ENCODE results near the gene FKRP.

FKRP gene

GRCh38 chr19:46719629-46720502, 26.0 kb upstream of the FKRP start:
- no peak for DNase-seq (ENCODE audit: low read depth)

DNA sequence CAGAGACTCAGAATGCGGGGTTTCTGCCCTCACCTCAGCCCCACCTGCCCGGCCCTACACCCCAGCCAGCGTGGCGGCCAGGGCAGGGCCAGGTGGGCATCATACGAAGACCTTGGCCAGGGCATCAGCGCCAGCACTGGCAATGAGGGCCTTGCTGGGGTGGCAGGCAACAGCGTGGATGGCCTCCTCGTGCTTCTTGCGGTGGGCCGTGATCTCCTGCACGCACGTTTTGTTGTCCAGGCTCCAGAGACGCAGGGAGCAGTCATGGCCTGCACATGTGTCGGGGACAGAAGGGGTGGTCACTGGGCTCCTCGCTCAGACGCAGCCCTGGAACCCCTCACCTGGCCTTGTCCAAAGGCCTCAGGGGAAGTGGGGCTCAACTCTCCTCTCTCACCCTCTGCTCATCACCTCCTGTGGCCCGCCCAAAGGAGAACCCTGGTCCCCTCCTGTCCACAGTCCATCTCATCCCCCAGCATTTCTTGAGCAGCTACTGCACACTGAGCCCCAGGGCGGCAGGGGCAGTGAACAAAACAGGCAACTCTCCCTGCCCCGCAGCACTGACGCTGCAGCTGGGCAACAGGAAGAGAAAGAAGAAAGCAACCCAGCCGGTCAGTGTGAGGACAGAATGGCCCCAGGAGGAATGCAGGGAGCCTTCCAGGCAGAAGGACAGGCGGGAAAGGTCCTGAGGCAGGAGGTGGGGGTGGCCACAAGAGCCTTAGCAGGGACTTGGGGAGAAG, 25.2 kb upstream of the FKRP start:
- no peak for DNase-seq (ENCODE audit: low read depth)

DNA sequence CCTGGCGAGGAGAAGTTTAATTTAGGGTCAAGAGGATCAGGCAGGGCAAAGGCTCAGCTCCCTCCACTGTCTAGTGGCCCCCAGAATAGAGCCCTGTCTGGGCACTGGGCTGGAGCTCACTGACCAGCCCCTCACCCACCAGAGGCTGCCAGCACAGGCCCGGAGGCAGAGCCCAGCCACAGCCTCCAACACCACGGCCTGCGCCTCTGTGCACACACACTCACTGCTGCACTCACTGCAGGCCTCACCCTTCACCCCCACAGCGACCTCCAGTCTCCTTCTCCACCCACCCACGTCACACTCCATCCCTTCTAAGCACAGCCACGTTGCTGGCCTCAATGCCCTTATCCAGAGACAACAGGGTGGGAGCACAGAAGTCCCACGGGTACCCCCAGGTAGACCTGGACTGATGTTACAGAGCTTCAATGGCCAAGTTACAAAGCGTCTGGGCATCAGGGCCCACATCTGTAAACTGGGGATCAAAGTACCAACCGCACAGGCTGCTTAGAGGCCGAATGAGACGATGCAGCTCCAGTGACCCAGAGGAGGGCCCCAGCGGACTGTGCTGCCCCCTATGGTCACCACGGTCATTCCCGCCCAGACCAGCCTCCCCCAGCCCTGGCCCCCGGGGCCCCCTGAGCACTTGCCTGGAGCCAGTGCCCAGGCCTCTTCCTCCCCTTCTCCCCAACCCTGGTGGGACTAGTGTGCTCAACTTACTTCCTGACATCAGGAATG, 24.4 kb upstream of the FKRP start:
- DNase-seq (ENCODE audit: low read depth): no peak

- DNase-seq (ENCODE audit: low read depth): no peak
These were observed 23.9 kb upstream of the FKRP start for GRCh38 chr19:46722004-46722380.

DNA sequence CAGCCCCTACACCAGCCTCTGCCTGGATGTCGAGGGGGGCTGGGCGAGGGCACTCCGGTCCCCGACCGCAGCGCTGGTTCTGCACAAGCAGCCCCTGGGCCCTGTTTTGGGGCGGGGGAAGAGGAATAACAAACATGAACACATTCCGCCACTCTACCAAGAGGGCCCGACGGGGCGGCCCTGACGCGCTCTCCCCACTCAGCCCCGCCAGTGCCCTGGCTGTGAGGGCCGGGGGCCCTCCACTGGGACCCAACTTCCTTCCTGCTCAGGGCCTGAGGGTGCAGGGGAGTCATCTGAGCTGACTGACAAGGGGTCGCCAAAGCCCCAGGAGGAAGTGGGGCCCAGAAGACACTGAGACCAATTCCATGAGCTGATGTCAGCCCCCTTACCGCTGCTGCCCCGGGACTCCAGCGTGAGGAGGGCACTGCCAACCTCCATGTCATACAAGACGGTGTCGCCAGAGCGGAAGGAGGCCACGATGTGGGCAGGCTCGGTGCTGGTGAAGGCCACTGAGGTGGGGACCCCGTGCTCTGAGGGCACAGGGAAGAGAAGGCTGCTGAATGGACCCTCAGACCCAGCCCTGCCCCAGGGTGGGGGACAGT, 23.3 kb upstream of the FKRP start:
- no peak for DNase-seq (ENCODE audit: low read depth)

DNA sequence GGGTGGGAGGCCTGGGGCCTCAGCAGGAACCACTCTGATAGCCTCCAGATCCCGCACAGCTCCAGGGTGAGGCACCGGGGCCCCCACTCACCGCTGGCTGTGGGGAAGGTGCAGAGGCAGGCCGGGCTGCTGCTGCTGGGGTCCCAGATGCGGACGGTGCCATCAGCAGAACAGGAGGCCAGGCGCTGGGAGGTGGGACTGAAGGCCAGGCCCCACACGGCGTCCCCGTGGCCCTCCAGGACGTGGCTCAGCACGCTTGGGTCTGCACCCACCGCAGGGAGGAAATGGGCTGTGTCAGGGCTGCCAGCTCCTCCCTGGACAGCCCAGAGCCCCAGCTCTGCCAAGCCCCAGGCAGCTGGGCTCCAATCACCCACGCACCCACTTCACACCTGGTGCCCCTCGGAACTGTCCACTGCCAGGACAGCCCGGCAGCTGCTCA, 22.8 kb upstream of the FKRP start:
- DNase-seq (ENCODE audit: low read depth): no peak

GRCh38 chr19:46723471-46723870, 22.4 kb upstream of the FKRP start:
- DNase-seq (ENCODE audit: low read depth): no peak

DNA sequence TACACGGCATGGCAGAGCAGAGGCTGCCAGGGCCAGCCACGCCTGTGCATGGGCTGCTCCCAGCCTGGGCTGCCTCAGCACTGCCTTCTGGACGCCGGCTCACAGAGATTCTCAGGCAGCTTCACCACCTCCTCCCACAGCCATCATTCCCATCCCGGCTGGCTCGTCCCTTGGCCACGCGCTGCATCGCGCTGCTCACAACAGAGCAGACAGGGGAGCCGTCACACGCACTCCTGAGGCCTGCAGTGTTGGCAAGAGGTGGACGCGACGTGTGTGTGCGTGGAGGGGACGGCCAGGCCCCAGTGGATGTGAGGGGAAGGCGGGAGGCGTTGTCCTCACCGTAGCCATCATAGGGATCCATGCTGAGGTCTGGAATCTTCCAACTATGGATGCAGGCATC, 21.4 kb upstream of the FKRP start:
- DNase-seq (ENCODE audit: low read depth): no peak

- DNase-seq (ENCODE audit: low read depth): no peak
These were observed 20.6 kb upstream of the FKRP start for GRCh38 chr19:46725036-46725820.

DNA sequence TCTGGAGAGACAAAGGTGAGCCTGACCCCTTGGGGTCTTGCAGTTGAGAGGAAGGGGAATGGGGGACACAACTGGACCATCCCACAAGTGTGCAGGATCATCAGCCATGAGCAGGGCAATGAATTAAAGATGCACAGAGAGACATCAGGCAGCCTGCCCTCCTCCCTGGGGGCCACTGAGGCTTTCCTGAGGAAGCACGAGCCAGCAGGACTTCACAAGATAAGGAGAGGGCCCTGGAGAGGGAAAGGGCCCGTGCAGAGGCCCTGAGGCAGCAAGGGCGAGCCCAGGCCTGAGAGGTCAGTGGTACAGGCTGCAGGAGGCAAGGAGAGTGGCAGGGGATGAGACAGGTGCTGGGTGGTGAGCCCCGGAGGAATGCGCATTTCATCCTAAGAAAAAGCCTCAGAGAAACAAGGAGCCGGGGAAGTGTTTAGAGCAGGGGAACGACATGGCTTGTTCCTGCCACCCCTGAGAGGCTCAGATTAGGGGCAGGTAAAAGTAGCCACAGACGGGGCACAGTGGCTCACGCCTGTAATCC, 19.9 kb upstream of the FKRP start:
- no peak for DNase-seq (ENCODE audit: low read depth)

DNA sequence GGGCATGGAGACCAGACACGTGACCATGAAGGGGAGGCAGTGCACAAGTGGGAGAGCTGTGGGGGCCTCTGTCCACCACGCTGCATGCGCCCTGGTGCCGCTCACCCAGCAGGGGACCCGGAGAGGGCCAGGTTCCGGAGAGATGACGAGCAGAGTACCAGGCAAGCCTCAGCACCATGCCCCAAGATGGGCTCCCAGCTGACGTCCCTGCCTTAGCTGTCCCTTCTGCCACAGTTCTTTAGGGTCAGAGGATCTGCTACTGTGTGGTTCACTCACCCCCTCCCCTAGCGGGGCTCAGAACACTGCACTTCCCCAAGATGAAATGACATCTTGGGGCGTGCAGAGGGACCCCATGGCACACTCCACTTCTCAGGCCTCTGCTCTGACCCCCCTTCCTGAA, 19.3 kb upstream of the FKRP start:
- no peak for DNase-seq (ENCODE audit: low read depth)

- DNase-seq (ENCODE audit: low read depth): no peak
These were observed 18.8 kb upstream of the FKRP start for GRCh38 chr19:46726971-46727501.

DNA sequence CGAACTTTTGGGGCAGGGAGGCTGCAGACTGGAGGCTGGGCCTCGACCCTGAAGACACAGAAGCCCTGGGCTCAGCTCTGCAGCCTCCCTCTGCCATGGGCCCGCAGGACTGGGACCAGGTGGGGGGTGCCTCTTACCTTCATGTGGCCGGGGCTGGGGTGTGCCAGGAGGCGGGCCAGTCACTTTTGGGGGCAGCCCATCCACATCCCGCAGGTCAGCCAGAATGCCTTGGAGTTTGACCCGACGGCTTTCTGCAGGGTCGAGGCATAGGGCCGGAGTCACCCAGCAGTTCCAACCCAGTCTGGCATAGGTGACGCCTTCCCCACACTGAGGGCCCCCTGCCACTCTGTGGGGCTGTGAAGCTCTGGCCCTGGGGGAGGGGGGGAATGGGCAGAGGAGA, 18.1 kb upstream of the FKRP start:
- DNase-seq (ENCODE audit: low read depth): no peak

GRCh38 chr19:46728208-46728607, 17.6 kb upstream of the FKRP start:
- DNase-seq (ENCODE audit: low read depth): no peak

DNA sequence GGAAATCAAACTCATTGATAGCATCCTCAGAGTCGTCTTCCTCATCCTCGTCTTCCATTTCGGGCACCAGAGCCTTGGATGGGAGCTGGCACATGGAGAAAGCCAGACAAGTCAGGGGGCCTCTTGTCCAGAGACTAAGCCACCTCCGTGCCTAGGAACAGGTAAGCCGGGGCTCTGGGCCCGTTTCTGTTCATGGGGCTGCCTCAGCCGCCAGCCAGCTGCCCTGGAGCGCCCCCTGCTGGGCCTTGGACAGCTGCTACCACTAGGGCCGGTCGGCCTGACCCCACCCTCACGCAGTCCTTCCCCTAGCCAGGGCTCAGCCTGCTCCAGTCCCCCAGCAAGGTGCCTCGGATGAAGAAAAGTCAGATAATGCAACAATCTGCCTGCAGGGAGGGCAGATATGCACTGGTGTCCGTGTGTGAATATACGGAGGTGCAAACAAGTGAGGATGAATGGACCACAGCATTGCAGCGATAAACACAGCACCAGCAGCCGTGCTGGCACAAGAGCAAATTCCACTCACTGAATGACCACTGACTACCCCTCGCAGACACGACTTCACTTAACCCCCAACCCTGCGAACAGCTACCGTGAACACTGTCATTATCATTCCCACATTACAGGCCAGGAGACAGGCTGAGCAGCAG, 17.0 kb upstream of the FKRP start:
- DNase-seq (ENCODE audit: low read depth): peak; percentile 73

DNA sequence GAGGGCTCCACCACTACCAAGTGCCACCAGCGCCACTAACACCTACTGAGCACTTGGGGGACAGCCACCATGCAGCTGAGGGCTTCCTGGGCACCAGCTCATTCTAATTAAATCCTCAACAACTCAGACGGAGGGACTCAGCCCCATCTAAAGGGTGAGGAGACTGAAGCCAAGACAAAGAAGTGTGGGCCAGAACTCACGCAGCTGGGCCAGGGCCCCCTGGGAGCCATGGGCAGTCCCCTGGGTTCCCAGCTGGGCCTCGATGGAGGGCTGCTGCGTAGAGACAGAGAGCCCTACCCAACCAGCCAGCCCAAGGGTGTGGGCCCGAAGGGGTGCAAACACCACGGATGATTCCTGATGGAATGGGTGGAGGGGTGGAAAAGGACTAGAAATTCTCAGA, 16.2 kb upstream of the FKRP start:
- DNase-seq (ENCODE audit: low read depth): no peak

DNA sequence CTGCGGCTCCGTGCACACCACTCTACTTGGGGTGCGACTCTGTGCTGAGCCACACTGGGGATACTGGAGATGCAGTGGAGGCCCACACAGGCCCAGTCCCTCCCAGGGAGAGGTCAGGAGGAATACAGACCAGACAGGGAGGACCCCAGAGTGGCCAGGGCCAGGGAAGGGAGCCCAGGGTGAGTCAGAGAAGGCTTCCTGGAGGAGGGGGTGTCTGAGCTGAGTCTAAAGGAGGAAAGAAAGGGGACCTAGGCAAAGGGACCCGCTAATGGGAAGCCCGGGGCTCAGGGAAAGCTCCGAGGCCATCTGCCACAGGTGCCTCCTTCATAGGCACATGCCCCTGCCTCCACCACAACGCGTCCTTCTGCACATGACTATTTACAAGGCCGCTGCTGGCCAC, 15.7 kb upstream of the FKRP start:
- DNase-seq (ENCODE audit: low read depth): no peak

GRCh38 chr19:46730595-46730994, 15.3 kb upstream of the FKRP start:
- no peak for DNase-seq (ENCODE audit: low read depth)

- DNase-seq (ENCODE audit: low read depth): no peak
These were observed 14.8 kb upstream of the FKRP start for GRCh38 chr19:46731007-46731501.

- no peak for DNase-seq (ENCODE audit: low read depth)
These were observed 14.3 kb upstream of the FKRP start for GRCh38 chr19:46731584-46731983.
